IMR-90 (cell line): ENCODE measurements around the gene CORO1C. TPM values are rescaled to one million over a fixed set of nuclear protein-coding genes. Genes with fewer than 3 reads are reported as not detected.

Source experiments
- ATAC-seq: fragments of 200-7000 bp; cut with Tn5 transposase; 2 replicates; pipeline ENCODE4 v1.9.1; 2020; ENCODE audit warnings: low read depth, mild to moderate bottlenecking, moderate library complexity
- BruUV-seq: library from RNA; stranded (reverse); fragments of 400-500 nt; replicated peaks from 2 replicates; lab custom pipeline; 2021; lab: Mats Ljungman, UMichigan
- CTCF ChIA-PET: fragments of 300-600 bp; formaldehyde crosslinking; extraction: SDS; loops from one replicate; lab custom pipeline; 2021; ENCODE audit warnings: antibody characterized with exemption; lab: Yijun Ruan, JAX
- POLR2A ChIA-PET: fragments of 300-600 bp; sonication (Branson Sonifier 250); formaldehyde crosslinking; loops from one replicate; lab custom pipeline; 2022; ENCODE audit warnings: antibody characterized with exemption; ENCODE audit not compliant: unreplicated experiment; lab: Charles Lee
- DNase-seq: peaks from one replicate; pipeline ENCODE4 v3.0.0; 2013
- H2AFZ ChIP-seq: replicated peaks from 2 replicates; pipeline ENCODE3; 2013; ENCODE audit warnings: low read length, mild to moderate bottlenecking; ENCODE audit not compliant: poor library complexity
- H2AK5ac ChIP-seq: 2 replicates; pipeline ENCODE4 v1.6.1; 2013; ENCODE audit warnings: low read depth, low read length, inconsistent platforms
- H2AK9ac ChIP-seq: replicated peaks from 2 replicates; pipeline ENCODE3; 2013; ENCODE audit warnings: mild to moderate bottlenecking, low read depth, low read length, moderate library complexity; ENCODE audit not compliant: poor library complexity
- H2BK120ac ChIP-seq: 2 replicates; pipeline ENCODE4 v1.6.1; 2013; ENCODE audit warnings: low read depth, low read length, inconsistent platforms
- H2BK15ac ChIP-seq: 3 replicates; pipeline ENCODE4 v1.6.1; 2013; ENCODE audit warnings: low read depth, low read length, inconsistent platforms
- H2BK20ac ChIP-seq: 2 replicates; pipeline ENCODE4 v1.6.1; 2013; ENCODE audit warnings: low read depth, mild to moderate bottlenecking, inconsistent platforms, low read length, moderate library complexity
- H2BK5ac ChIP-seq: 2 replicates; pipeline ENCODE4 v1.6.1; 2013; ENCODE audit warnings: mild to moderate bottlenecking, low read depth, low read length, inconsistent platforms; ENCODE audit not compliant: poor library complexity, severe bottlenecking
- H3K14ac ChIP-seq: replicated peaks from 2 replicates; pipeline ENCODE4 v1.6.1; 2013; ENCODE audit warnings: low read depth, low read length, inconsistent platforms
- H3K18ac ChIP-seq: 2 replicates; pipeline ENCODE4 v1.6.1; 2013; ENCODE audit warnings: low read depth, low read length, control low read depth
- H3K23ac ChIP-seq: 2 replicates; pipeline ENCODE4 v1.6.1; 2013; ENCODE audit warnings: low read depth, low read length, inconsistent platforms
- H3K27ac ChIP-seq: 2 replicates; pipeline ENCODE4 v1.5.1; 2013; ENCODE audit warnings: mild to moderate bottlenecking, control low read depth, low read length; ENCODE audit not compliant: insufficient read depth
- H3K27me3 ChIP-seq: 2 replicates; pipeline ENCODE4 v1.6.1; 2013; ENCODE audit warnings: low read length; ENCODE audit not compliant: control insufficient read depth, insufficient read depth
- H3K36me3 ChIP-seq: 2 replicates; pipeline ENCODE4 v1.6.1; 2013; ENCODE audit warnings: low read length, mixed read lengths; ENCODE audit not compliant: control insufficient read depth, insufficient read depth
- H3K4ac ChIP-seq: 2 replicates; pipeline ENCODE4 v1.6.1; 2013; ENCODE audit warnings: low read depth, low read length, inconsistent platforms
- H3K4me1 ChIP-seq: 2 replicates; pipeline ENCODE4 v1.6.1; 2013; ENCODE audit warnings: low read length, mixed read lengths; ENCODE audit not compliant: control insufficient read depth, insufficient read depth
- H3K4me2 ChIP-seq: 2 replicates; pipeline ENCODE4 v1.6.1; 2013; ENCODE audit warnings: low read depth, mild to moderate bottlenecking, control low read depth, low read length, moderate library complexity
- H3K4me3 ChIP-seq: 2 replicates; pipeline ENCODE4 v1.5.1; 2013; ENCODE audit warnings: low read depth, mild to moderate bottlenecking, control low read depth, low read length, moderate library complexity; ENCODE audit not compliant: insufficient read depth
- H3K56ac ChIP-seq: 2 replicates; pipeline ENCODE4 v1.6.1; 2013; ENCODE audit warnings: low read length, inconsistent platforms; ENCODE audit not compliant: insufficient read depth; ENCODE audit errors: extremely low read depth
- H3K79me1 ChIP-seq, 2 experiments: 2 replicates each; pipeline ENCODE4 v1.6.1; 2013; ENCODE audit warnings: low read length in 2 of 2, inconsistent platforms in 1 of 2, low read depth in 1 of 2
- H3K9ac ChIP-seq: 2 replicates; pipeline ENCODE4 v1.6.1; 2013; ENCODE audit warnings: low read depth, low read length, control low read depth
- H3K9me1 ChIP-seq: 2 replicates; pipeline ENCODE4 v1.6.1; 2013; ENCODE audit warnings: low read length, inconsistent platforms; ENCODE audit not compliant: insufficient read depth
- H3K9me3 ChIP-seq: 2 replicates; pipeline ENCODE4 v1.6.1; 2013; ENCODE audit warnings: low read length; ENCODE audit not compliant: control insufficient read depth, insufficient read depth
- H4K20me1 ChIP-seq: 2 replicates; pipeline ENCODE4 v1.6.1; 2013; ENCODE audit warnings: low read length, inconsistent platforms; ENCODE audit not compliant: insufficient read depth
- H4K5ac ChIP-seq: 2 replicates; pipeline ENCODE4 v1.6.1; 2013; ENCODE audit warnings: mild to moderate bottlenecking, low read depth, low read length, control low read depth
- H4K8ac ChIP-seq, 2 experiments: 2 replicates each; pipeline ENCODE4 v1.6.1; 2013; ENCODE audit warnings: low read depth in 2 of 2, low read length in 2 of 2, control low read depth in 1 of 2, inconsistent platforms in 1 of 2
- H4K91ac ChIP-seq: 2 replicates; pipeline ENCODE4 v1.6.1; 2013; ENCODE audit warnings: low read depth, low read length, inconsistent platforms; ENCODE audit not compliant: insufficient read depth
- RCOR1 ChIP-seq: IDR thresholded peaks from 2 replicates; pipeline ENCODE4 v1.6.1; 2012; ENCODE audit warnings: mild to moderate bottlenecking, low read length, improper control_type of control experiment; ENCODE audit not compliant: insufficient replicate concordance
- WGBS, 2 experiments: methylation state at CpG; one replicate each; pipeline versions ENCODE4 v1.1.5 to v1.1.7; 2013; ENCODE audit warnings: missing lambda C conversion rate in 2 of 2; ENCODE audit not compliant: insufficient read length in 1 of 2; ENCODE audit errors: extremely low coverage in 2 of 2; 5-methylcytosine and 5-hydroxymethylcytosine counted together
- dilution Hi-C: fragments of 300-500 bp; cut with HindIII; formaldehyde crosslinking; loops from one replicate; pipeline ENCODE4 v1.14.3; 2018; ENCODE audit warnings: low sequenced_read_pairs; ENCODE audit not compliant: unreplicated experiment
- in situ Hi-C: fragments of 300-500 bp; cut with MboI; formaldehyde crosslinking; loops from 3 replicates; pipeline ENCODE4 v1.14.3; 2019; ENCODE audit warnings: low sequenced_read_pairs, inconsistent platforms, mixed read lengths
- intact Hi-C: fragments of 100-400 bp; cut with micrococcal nuclease; formaldehyde crosslinking; loops from 2 replicates; pipeline ENCODE4 v1.10.0; 2022
- polyA plus RNA-seq, 3 experiments: library from polyadenylated mRNA; depleted of rRNA; stranded (reverse); fragments of >200 nt; gene quantifications; 2 replicates each; pipeline ENCODE4 v1.2.3, GENCODE V29; 2012; ENCODE audit warnings: low replicate concordance in 1 of 3
- total RNA-seq: library from RNA; depleted of rRNA; stranded (reverse); fragments of >200 nt; gene quantifications from 2 replicates; pipeline ENCODE4 v1.2.3, GENCODE V29; 2012

CORO1C gene
- total and polyA plus RNA-seq, 2 of the 4 experiments (the other 2 are of a cell fraction): 675 to 1,100 TPM

- H4K20me1 ChIP-seq: peaks cover 95% of the 10 kb centered on the region
- H3K23ac ChIP-seq: peak overlapping the region; percentile 77
- no peak overlapping the region for H4K91ac ChIP-seq
- no peak for TF ChIP-seq RCOR1
- peak overlapping the region in 1 of 2 experiments; percentile 66; a peak in 1 of 4 replicates for H4K8ac ChIP-seq
- no peak overlapping the region for H4K5ac ChIP-seq
- no peak overlapping the region for H2BK120ac ChIP-seq
- 0 out of 2 replicates have a peak overlapping the region, but pooled peaks have one; percentile 21 for H3K14ac ChIP-seq
- peak overlapping the region; percentile 18 for H2BK5ac ChIP-seq
- H3K56ac ChIP-seq: no peak overlapping the region
- peaks cover 18% of the 10 kb centered on the region for H3K9me1 ChIP-seq
- ATAC-seq (no peak), DNase-seq (no peak)
- no TSS peak for BruUV-seq
- H3K4me1 ChIP-seq: peaks cover 34% of the 10 kb centered on the region
- dilution Hi-C loops: no loop called here
- WGBS, 2 experiments: 77% methylated on average over 3 of the region's 5 CpGs; no CpG with 5 or more reads in 1 of the 2 experiments
- intact Hi-C loops: no loop called here
- H3K4me3 ChIP-seq: no peak overlapping the region
- CTCF ChIA-PET: no interaction called here
- no peaks in the 10 kb centered on the region for H3K9me3 ChIP-seq
- POLR2A ChIA-PET: no interaction called here
- no peak overlapping the region for H2AK5ac ChIP-seq
- no peak overlapping the region for H3K4ac ChIP-seq
- peaks cover 10% of the 10 kb centered on the region for H3K36me3 ChIP-seq
- in situ Hi-C loops: no loop called here
- no peaks in the 10 kb centered on the region for H3K27me3 ChIP-seq
- peaks cover 0 to 15% of the 10 kb centered on the region in 2 experiments; a peak in 1 of 4 replicates for H3K79me1 ChIP-seq
- H2AFZ ChIP-seq: no peak overlapping the region
- H3K18ac ChIP-seq: no peak overlapping the region
- H3K27ac ChIP-seq: no peak overlapping the region
- H2BK20ac ChIP-seq: no peak overlapping the region
- H3K4me2 ChIP-seq: no peak overlapping the region; the same call in 1 of the 2 replicates
- no peak overlapping the region for H2BK15ac ChIP-seq
- no peak overlapping the region for H3K9ac ChIP-seq
- H2AK9ac ChIP-seq: no peak overlapping the region
Observed at GRCh38 chr12:108717243-108717642, 14.1 kb downstream of the CORO1C start.
